Lower lobe of right lung (tissue), 2 donors: ENCODE results near the gene APOBEC3B. TPM values are rescaled to one million over a fixed set of nuclear protein-coding genes. Genes with fewer than 3 reads are reported as not detected.
"Not testable (repeated sequence)": the region's sequence is repeated elsewhere in the genome, so short reads cannot be mapped to it uniquely, and the experiment has no call there.

ENCODE experiments used
- ATAC-seq, 2 donors: fragments of 200-7000 bp; cut with Tn5 transposase; one replicate each; pipeline ENCODE4 v1.9.1; 2020 to 2022; ENCODE audit warnings: mild to moderate bottlenecking in 2 of 2, moderate library complexity in 2 of 2
- DNase-seq: peaks from one replicate; pipeline ENCODE4 v3.0.0-alpha.2; 2020
- H3K27ac ChIP-seq: fragments of 200-600 bp; one replicate; pipeline ENCODE4 v1.8.0; 2022
- H3K27me3 ChIP-seq: fragments of 200-600 bp; one replicate; pipeline ENCODE4 v1.8.0; 2022; ENCODE audit warnings: low read depth
- H3K36me3 ChIP-seq: fragments of 200-600 bp; one replicate; pipeline ENCODE4 v1.8.0; 2022; ENCODE audit warnings: mild to moderate bottlenecking
- H3K4me1 ChIP-seq: fragments of 200-600 bp; one replicate; pipeline ENCODE4 v1.8.0; 2022
- H3K4me3 ChIP-seq: fragments of 200-600 bp; one replicate; pipeline ENCODE4 v1.8.0; 2022; ENCODE audit warnings: mild to moderate bottlenecking
- H3K9me3 ChIP-seq: fragments of 200-600 bp; one replicate; pipeline ENCODE4 v1.8.0; 2022
- intact Hi-C: fragments of 100-400 bp; cut with DNase I; formaldehyde crosslinking; loops from one replicate; pipeline ENCODE4 v1.11.0; 2022
- total RNA-seq: library from RNA; stranded (reverse); fragmentation: NEBNext Ultra II Directional; extraction: Animal tissue kit (Norgen Biotek cat#: 25700); gene quantifications from one replicate; pipeline ENCODE4 v1.2.1, GENCODE V29; 2021
- TF ChIP-seq, protein P1 (sequence below): fragments of 200-600 bp; IDR thresholded peaks from one replicate; pipeline ENCODE4 v1.8.0; 2022; ENCODE audit warnings: antibody characterized with exemption, mild to moderate bottlenecking
- donor health status: DM: no; HTN: yes; CAD: no; lungs with severe emphysema.

APOBEC3B gene
- total RNA-seq, 1 donor from 2014 or later: 1.0 TPM

GRCh38 chr22:39003165-39003638 lies 21.1 kb downstream of the APOBEC3B start:
- Histone ChIP-seq H3K27me3 (no peaks in the 10 kb centered on the region), H3K27ac (peak overlapping the region; percentile 8), H3K36me3 (no peaks in the 10 kb centered on the region), H3K4me3 (no peak overlapping the region), H3K4me1 (peaks cover 8% of the 10 kb centered on the region), H3K9me3 (no peaks in the 10 kb centered on the region)
- DNase-seq (peak; percentile 83), ATAC-seq (peak; percentile 96 to 97)
- intact Hi-C loops: loop anchor here (10.0 kb wide), 1 partner anchor 48 kb away; the partner anchor contains the start of gene APOBEC3A
- TF ChIP-seq, protein P1, sequence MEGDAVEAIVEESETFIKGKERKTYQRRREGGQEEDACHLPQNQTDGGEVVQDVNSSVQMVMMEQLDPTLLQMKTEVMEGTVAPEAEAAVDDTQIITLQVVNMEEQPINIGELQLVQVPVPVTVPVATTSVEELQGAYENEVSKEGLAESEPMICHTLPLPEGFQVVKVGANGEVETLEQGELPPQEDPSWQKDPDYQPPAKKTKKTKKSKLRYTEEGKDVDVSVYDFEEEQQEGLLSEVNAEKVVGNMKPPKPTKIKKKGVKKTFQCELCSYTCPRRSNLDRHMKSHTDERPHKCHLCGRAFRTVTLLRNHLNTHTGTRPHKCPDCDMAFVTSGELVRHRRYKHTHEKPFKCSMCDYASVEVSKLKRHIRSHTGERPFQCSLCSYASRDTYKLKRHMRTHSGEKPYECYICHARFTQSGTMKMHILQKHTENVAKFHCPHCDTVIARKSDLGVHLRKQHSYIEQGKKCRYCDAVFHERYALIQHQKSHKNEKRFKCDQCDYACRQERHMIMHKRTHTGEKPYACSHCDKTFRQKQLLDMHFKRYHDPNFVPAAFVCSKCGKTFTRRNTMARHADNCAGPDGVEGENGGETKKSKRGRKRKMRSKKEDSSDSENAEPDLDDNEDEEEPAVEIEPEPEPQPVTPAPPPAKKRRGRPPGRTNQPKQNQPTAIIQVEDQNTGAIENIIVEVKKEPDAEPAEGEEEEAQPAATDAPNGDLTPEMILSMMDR: peak; percentile 79

- TF ChIP-seq, protein P1: no peak
- intact Hi-C loops: loop anchor here (10.0 kb wide), 1 partner anchor 52 kb away; the partner anchor contains the start of gene APOBEC3A
- H3K4me1 ChIP-seq: peaks cover 8% of the 10 kb centered on the region
- H3K36me3 ChIP-seq: no peaks in the 10 kb centered on the region
- ATAC-seq: no peak
- H3K9me3 ChIP-seq: no peaks in the 10 kb centered on the region
- H3K27ac ChIP-seq: no peak overlapping the region
- no peaks in the 10 kb centered on the region for H3K27me3 ChIP-seq
- no peak overlapping the region for H3K4me3 ChIP-seq
- no peak for DNase-seq
Measured at GRCh38 chr22:39007177-39007576, 25.0 kb downstream of the APOBEC3B start.

GRCh38 chr22:39008271-39008850 lies 26.2 kb downstream of the APOBEC3B start:
- intact Hi-C loops: loop anchor here (10.0 kb wide), 1 partner anchor 54 kb away; the partner anchor contains the start of gene APOBEC3A
- H3K4me3 ChIP-seq, H3K36me3 ChIP-seq, H3K27ac ChIP-seq, H3K27me3 ChIP-seq, ATAC-seq, DNase-seq, H3K9me3 ChIP-seq, H3K4me1 ChIP-seq: not testable (repeated sequence)

GRCh38 chr22:39010946-39011345 lies 28.8 kb downstream of the APOBEC3B start:
- Histone ChIP-seq H3K36me3 (no peaks in the 10 kb centered on the region), H3K9me3 (no peaks in the 10 kb centered on the region), H3K4me1 (peaks cover 16% of the 10 kb centered on the region), H3K27me3 (no peaks in the 10 kb centered on the region), H3K27ac (no peak overlapping the region), H3K4me3 (no peak overlapping the region)
- TF ChIP-seq, protein P1: no peak
- DNase-seq: no peak
- intact Hi-C loops: no loop called here
- no peak for ATAC-seq

GRCh38 chr22:39012533-39013511 lies 30.7 kb downstream of the APOBEC3B start:
- H3K36me3 ChIP-seq: no peaks in the 10 kb centered on the region
- H3K4me3 ChIP-seq: no peak overlapping the region
- ATAC-seq (no peak), DNase-seq (no peak)
- intact Hi-C loops: no loop called here
- TF ChIP-seq, protein P1: no peak
- peak overlapping the region; percentile 1 for H3K27ac ChIP-seq
- H3K4me1 ChIP-seq: peaks cover 16% of the 10 kb centered on the region
- H3K9me3 ChIP-seq: no peaks in the 10 kb centered on the region
- no peaks in the 10 kb centered on the region for H3K27me3 ChIP-seq

DNA sequence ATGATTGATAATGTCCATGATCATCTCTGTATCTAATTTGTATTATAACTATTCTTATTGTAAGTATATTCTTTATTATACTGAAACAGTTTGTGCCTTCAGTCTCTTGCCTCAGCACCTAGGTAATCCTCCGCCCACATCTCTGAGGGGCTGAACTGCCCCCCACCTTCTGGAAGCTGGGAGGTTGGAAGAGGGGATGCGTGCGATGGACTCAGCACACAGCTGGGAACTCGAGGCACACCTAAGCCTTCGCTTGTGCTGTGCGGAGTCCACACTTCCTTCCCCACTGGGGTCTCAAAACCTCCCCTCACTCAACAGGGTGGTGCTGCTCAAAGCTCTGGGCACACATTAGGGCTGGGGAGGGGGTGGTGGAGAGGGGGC lies 31.4 kb downstream of the APOBEC3B start:
- H3K27me3 ChIP-seq, intact Hi-C loops, H3K36me3 ChIP-seq, H3K9me3 ChIP-seq, DNase-seq: not testable (repeated sequence)
- Histone ChIP-seq H3K27ac (peak overlapping the region; percentile 85), H3K4me1 (peaks cover 16% of the 10 kb centered on the region), H3K4me3 (peak overlapping the region; percentile 58)
- ATAC-seq: peak in 1 of 2 donors; percentile 39
